ENCODE results near the gene TAF11L2. TPM values are rescaled to one million over a fixed set of nuclear protein-coding genes. Genes with fewer than 3 reads are reported as not detected.
"Not testable (repeated sequence)": the region's sequence is repeated elsewhere in the genome, so short reads cannot be mapped to it uniquely, and the experiment has no call there.

Gene TAF11L2
- total RNA-seq, 4 donors from 2014 or later: not detected

- no peaks in the 10 kb centered on the region for H3K27me3 ChIP-seq
- H3K4me1 ChIP-seq: no peaks in the 10 kb centered on the region
- H3K4me3 ChIP-seq: no peak overlapping the region
- no peaks in the 10 kb centered on the region for H3K9me3 ChIP-seq
- no peak overlapping the region for H3K27ac ChIP-seq
- WGBS, 2 donors: 92 to 94% methylated on average over 14 to 17 of the region's 17 CpGs
- TF ChIP-seq EP300 (IDR thresholded peaks at IDR 0.05) (no peak), POLR2A (IDR thresholded peaks at IDR 0.05) (no peak)
- H3K36me3 ChIP-seq: no peaks in the 10 kb centered on the region
- no peak for DNase-seq (ENCODE audit: low spot score in 2 of 2)
Measured at GRCh38 chr5:17511775-17512325, 13.8 kb downstream of the TAF11L2 start.

GRCh38 chr5:17517526-17517925 lies 19.5 kb downstream of the TAF11L2 start:
- WGBS, 2 donors: 78 to 83% methylated on average over 12 of the region's 12 CpGs
- not testable (repeated sequence) for DNase-seq (ENCODE audit: low spot score in 2 of 2)

GRCh38 chr5:17518067-17518466 lies 20.0 kb downstream of the TAF11L2 start, which contains the start of gene TAF11L3:
Gene TAF11L3, plus strand, starts transcription at chr5:17518367.
- H3K9me3 ChIP-seq; H3K36me3 ChIP-seq; H3K27ac ChIP-seq; H3K4me1 ChIP-seq; H3K4me3 ChIP-seq; DNase-seq (ENCODE audit: low spot score in 2 of 2); H3K27me3 ChIP-seq: not testable (repeated sequence)
- WGBS, 2 donors: no CpG with 5 or more reads among the region's 15 CpGs

More at GRCh38 chr5:17517526-17517925, 19.5 kb downstream of the TAF11L2 start:
- H3K9me3 ChIP-seq, H3K27ac ChIP-seq, H3K36me3 ChIP-seq, H3K4me1 ChIP-seq, H3K27me3 ChIP-seq, H3K4me3 ChIP-seq: not testable (repeated sequence)

GRCh38 chr5:17519508-17519907 lies 21.5 kb downstream of the TAF11L2 start:
- 94 to 96% methylated on average over 9 to 10 of the region's 14 CpGs for WGBS, 2 donors
- not testable (repeated sequence) for H3K9me3 ChIP-seq; H3K27ac ChIP-seq; H3K4me1 ChIP-seq; H3K36me3 ChIP-seq; H3K27me3 ChIP-seq; H3K4me3 ChIP-seq; DNase-seq (ENCODE audit: low spot score in 2 of 2)

GRCh38 chr5:17521501-17521900 lies 23.5 kb downstream of the TAF11L2 start, which contains the start of gene TAF11L4:
Gene TAF11L4, plus strand, starts transcription at chr5:17521801.
- not testable (repeated sequence) for H3K4me1 ChIP-seq; H3K27ac ChIP-seq; H3K27me3 ChIP-seq; H3K36me3 ChIP-seq; DNase-seq (ENCODE audit: low spot score in 2 of 2); H3K4me3 ChIP-seq; H3K9me3 ChIP-seq
- no CpG with 5 or more reads among the region's 15 CpGs for WGBS, 2 donors

- not testable (repeated sequence) for DNase-seq (ENCODE audit: low spot score in 2 of 2); H3K27me3 ChIP-seq; H3K4me3 ChIP-seq; H3K36me3 ChIP-seq; H3K4me1 ChIP-seq; H3K9me3 ChIP-seq; H3K27ac ChIP-seq
- WGBS, 2 donors: no CpG with 5 or more reads among the region's 15 CpGs
Measured at GRCh38 chr5:17524935-17525334, 26.9 kb downstream of the TAF11L2 start, which contains the start of gene TAF11L5. Gene TAF11L5, plus strand, starts transcription at chr5:17525235.

GRCh38 chr5:17526504-17526903 lies 28.5 kb downstream of the TAF11L2 start:
- peak; percentile 33 to 50 for DNase-seq (ENCODE audit: low spot score in 2 of 2)
- H3K4me1 ChIP-seq, H3K27ac ChIP-seq, H3K36me3 ChIP-seq, H3K9me3 ChIP-seq, H3K4me3 ChIP-seq, H3K27me3 ChIP-seq: not testable (repeated sequence)
- WGBS, 2 donors: 92 to 94% methylated on average over 17 of the region's 17 CpGs

- not testable (repeated sequence) for H3K27me3 ChIP-seq; H3K4me3 ChIP-seq; DNase-seq (ENCODE audit: low spot score in 2 of 2); H3K9me3 ChIP-seq; H3K27ac ChIP-seq; H3K4me1 ChIP-seq; H3K36me3 ChIP-seq
- no CpG with 5 or more reads among the region's 15 CpGs for WGBS, 2 donors
Measured at GRCh38 chr5:17528369-17528768, 30.3 kb downstream of the TAF11L2 start, which contains the start of gene TAF11L6. Gene TAF11L6, plus strand, starts transcription at chr5:17528669.

Small RNAs within 50 kb of the gene (small RNA-seq; reads per million reads assigned to genes)
- not detected for gene AC106774.3

Other genes starting within 250 kb of the TAF11L2 start
- not detected for gene TAF11L3, start 20.1 kb downstream of the TAF11L2 start, total RNA-seq
- not detected for gene TAF11L4, start 23.6 kb downstream of the TAF11L2 start, total RNA-seq
- gene TAF11L5, start 27.0 kb downstream of the TAF11L2 start, total RNA-seq: not detected
- gene TAF11L6, start 30.4 kb downstream of the TAF11L2 start, total RNA-seq: not detected
- not detected for gene TAF11L7, start 87.5 kb downstream of the TAF11L2 start, total RNA-seq
- gene TAF11L8, start 92.7 kb downstream of the TAF11L2 start, total RNA-seq: not detected
- gene TAF11L9, start 96.2 kb downstream of the TAF11L2 start, total RNA-seq: not detected
- gene TAF11L10, start 99.6 kb downstream of the TAF11L2 start, total RNA-seq: not detected
- gene TAF11L11, start 106.0 kb downstream of the TAF11L2 start, total RNA-seq: not detected
- gene TAF11L12, start 112.2 kb downstream of the TAF11L2 start, total RNA-seq: not detected
- gene TAF11L13, start 133.9 kb downstream of the TAF11L2 start, total RNA-seq: not detected
- gene TAF11L14, start 136.2 kb downstream of the TAF11L2 start, total RNA-seq: not detected